Keratinocyte (primary cell): ENCODE results near the gene SASH1. TPM values are rescaled to one million over a fixed set of nuclear protein-coding genes. Genes with fewer than 3 reads are reported as not detected.

Source experiments
- DNase-seq: peaks from one replicate; pipeline ENCODE4 v3.0.0-alpha.2; 2011; ENCODE audit warnings: low read depth, missing footprints, low spot score
- FAIRE-seq: peaks from 2 replicates; lab custom pipeline; 2011; peaks lifted over from hg19 to GRCh38; lab: Jason Lieb, UNC
- H2AFZ ChIP-seq: 2 replicates; pipeline ENCODE4 v1.6.0; 2012; ENCODE audit warnings: low read length, control low read depth, inconsistent platforms; ENCODE audit not compliant: control insufficient read depth
- H3K27ac ChIP-seq: 2 replicates; pipeline ENCODE4 v1.5.1; 2011; ENCODE audit warnings: low read length; ENCODE audit not compliant: control insufficient read depth, insufficient read depth
- H3K27me3 ChIP-seq: 3 replicates; pipeline ENCODE4 v1.6.0; 2011; ENCODE audit warnings: low read length; ENCODE audit not compliant: control insufficient read depth, insufficient read depth; ENCODE audit errors: extremely low read depth
- H3K36me3 ChIP-seq, 2 experiments: 2 replicates in 1 of 2; 3 replicates in 1 of 2; pipeline ENCODE4 v1.5.1; 2011; ENCODE audit warnings: low read length in 2 of 2, mild to moderate bottlenecking in 1 of 2; ENCODE audit not compliant: control insufficient read depth in 2 of 2, insufficient read depth in 2 of 2; ENCODE audit errors: extremely low read depth in 1 of 2
- H3K4me1 ChIP-seq: 3 replicates; pipeline ENCODE4 v1.5.1; 2011; ENCODE audit warnings: low read length; ENCODE audit not compliant: control insufficient read depth, insufficient read depth; ENCODE audit errors: extremely low read depth
- H3K4me2 ChIP-seq: 3 replicates; pipeline ENCODE4 v1.6.0; 2011; ENCODE audit warnings: low read depth, low read length; ENCODE audit not compliant: control insufficient read depth, insufficient read depth; ENCODE audit errors: extremely low read depth
- H3K4me3 ChIP-seq, 3 experiments: fragments of 200-600 bp in 1 of 3; sonication (generic) in 1 of 3; 2 replicates in 2 of 3; 3 replicates in 1 of 3; pipeline ENCODE4 v1.5.1; 2011 to 2016; ENCODE audit warnings: low read length in 3 of 3, mild to moderate bottlenecking in 3 of 3, control low read depth in 2 of 3, inconsistent platforms in 1 of 3, low read depth in 1 of 3, mixed read lengths in 1 of 3, mixed run types in 1 of 3, moderate library complexity in 1 of 3; ENCODE audit not compliant: control insufficient read depth in 2 of 3, insufficient read depth in 2 of 3; ENCODE audit errors: extremely low read depth in 1 of 3
- H3K79me2 ChIP-seq: 2 replicates; pipeline ENCODE4 v1.6.0; 2012; ENCODE audit warnings: low read length; ENCODE audit not compliant: control insufficient read depth, insufficient read depth
- H3K9ac ChIP-seq: 3 replicates; pipeline ENCODE4 v1.6.0; 2011; ENCODE audit warnings: low read length; ENCODE audit not compliant: control insufficient read depth, insufficient read depth; ENCODE audit errors: extremely low read depth
- H3K9me1 ChIP-seq: 3 replicates; pipeline ENCODE4 v1.6.0; 2011; ENCODE audit warnings: low read length; ENCODE audit not compliant: control insufficient read depth, insufficient read depth; ENCODE audit errors: extremely low read depth
- H3K9me3 ChIP-seq: 2 replicates; pipeline ENCODE4 v1.5.1; 2012; ENCODE audit warnings: low read depth, low read length; ENCODE audit not compliant: control insufficient read depth
- H4K20me1 ChIP-seq: 3 replicates; pipeline ENCODE4 v1.6.0; 2011; ENCODE audit warnings: low read length; ENCODE audit not compliant: control insufficient read depth, insufficient read depth; ENCODE audit errors: extremely low read depth
- CTCF ChIP-seq, 3 experiments: IDR thresholded peaks in 1 of 3; conservative IDR thresholded peaks in 1 of 3; optimal IDR thresholded peaks in 1 of 3; 2 replicates in 2 of 3; 3 replicates in 1 of 3; pipeline versions ENCODE3 to v1.5.1; 2011; ENCODE audit warnings: low read length in 3 of 3, mild to moderate bottlenecking in 3 of 3, moderate library complexity in 2 of 3, control low read depth in 1 of 3, inconsistent platforms in 1 of 3; ENCODE audit not compliant: insufficient read depth in 2 of 3; ENCODE audit errors: extremely low read depth in 1 of 3
- EZH2 ChIP-seq: IDR thresholded peaks from one replicate; pipeline ENCODE4 v1.6.1; 2012; ENCODE audit warnings: inconsistent platforms, mild to moderate bottlenecking, low read length, moderate library complexity
- dilution Hi-C: fragments of 300-500 bp; cut with MboI; formaldehyde crosslinking; loops from one replicate; pipeline ENCODE4 v1.7.0; 2020; ENCODE audit warnings: low sequenced_read_pairs; ENCODE audit not compliant: extremely low pct_ligation_motif_present
- polyA plus RNA-seq, 5 experiments: library from polyadenylated mRNA; depleted of rRNA in 3 of 5; stranded (reverse) in 3 of 5; stranded (forward) in 1 of 5; unstranded in 1 of 5; fragments of >200 nt; gene quantifications; 1 replicate in 1 of 5; 2 replicates in 3 of 5; 3 replicates in 1 of 5; pipeline versions ENCODE4 v1.2.1 to v1.2.3, GENCODE V29; 2011 to 2012; ENCODE audit warnings: missing spikeins in 2 of 5, low read depth in 1 of 5, low replicate concordance in 1 of 5

The SASH1 gene
- polyA plus RNA-seq, 1 donor (not counting 4 experiments of a cell fraction or from before 2014, with no cell fraction given): 4.4 TPM

GRCh38 chr6:148445116-148445515, 102.5 kb downstream of the SASH1 start:
- Histone ChIP-seq H3K36me3 (no peaks in the 10 kb centered on the region), H4K20me1 (no peaks in the 10 kb centered on the region), H3K79me2 (no peaks in the 10 kb centered on the region), H3K9me1 (no peaks in the 10 kb centered on the region), H3K4me1 (peaks cover 46% of the 10 kb centered on the region), H3K4me2 (peak overlapping the region; percentile 11), H3K4me3 (no peak overlapping the region), H2AFZ (no peak overlapping the region), H3K9me3 (no peaks in the 10 kb centered on the region), H3K27me3 (no peaks in the 10 kb centered on the region), H3K27ac (no peak overlapping the region), H3K9ac (no peak overlapping the region)
- dilution Hi-C loops: no loop called here
- peak; percentile 34 for FAIRE-seq
- TF ChIP-seq CTCF (optimal IDR thresholded peaks at IDR 0.05 in 1 of 3, IDR thresholded peaks at IDR 0.05 in 1 of 3, conservative IDR thresholded peaks at IDR 0.05 in 1 of 3; ENCODE audit: extremely low read depth in 1 of 3, insufficient read depth in 2 of 3, low read length in 3 of 3) (no peak), EZH2 (no peak)
- DNase-seq: no peak

GRCh38 chr6:148445620-148446019, 103.0 kb downstream of the SASH1 start:
- dilution Hi-C loops: no loop called here
- Histone ChIP-seq H2AFZ (no peak overlapping the region), H3K4me2 (peak overlapping the region; percentile 11), H3K9me1 (no peaks in the 10 kb centered on the region), H3K79me2 (no peaks in the 10 kb centered on the region), H3K27me3 (no peaks in the 10 kb centered on the region), H3K27ac (no peak overlapping the region), H3K9ac (no peak overlapping the region), H3K36me3 (no peaks in the 10 kb centered on the region), H4K20me1 (no peaks in the 10 kb centered on the region), H3K9me3 (no peaks in the 10 kb centered on the region), H3K4me3 (no peak overlapping the region), H3K4me1 (peaks cover 41% of the 10 kb centered on the region)
- no peak for TF ChIP-seq CTCF (optimal IDR thresholded peaks at IDR 0.05 in 1 of 3, IDR thresholded peaks at IDR 0.05 in 1 of 3, conservative IDR thresholded peaks at IDR 0.05 in 1 of 3; ENCODE audit: extremely low read depth in 1 of 3, insufficient read depth in 2 of 3, low read length in 3 of 3)
- TF ChIP-seq EZH2: no peak
- FAIRE-seq (no peak), DNase-seq (no peak)
